Activated T-cell treated with anti-CD3 and anti-CD28 coated beads, Interleukin-2, amount 50 U/mL, for 72 hours (primary cell): Measurements from ENCODE around the gene MAST4. TPM values are rescaled to one million over a fixed set of nuclear protein-coding genes. Genes with fewer than 3 reads are reported as not detected.

ENCODE experiments used
- ATAC-seq, 2 donors: fragments of 150-1000 bp; cut with Tn5 transposase; replicated peaks in 1 of 2; 2 replicates each; pipeline ENCODE4 v1.10.0; 2021; ENCODE audit warnings: moderate library complexity in 2 of 2, mild to moderate bottlenecking in 1 of 2
- DNase-seq, 2 donors: peaks; one replicate each; pipeline ENCODE4 v3.0.0; 2021 to 2022; ENCODE audit warnings: mixed read lengths in 1 of 2
- H3K27ac Mint-ChIP-seq: one replicate; pipeline ENCODE4 v1.8.0; 2022; ENCODE audit warnings: mild to moderate bottlenecking, moderate library complexity, mixed read lengths
- H3K27me3 Mint-ChIP-seq: one replicate; pipeline ENCODE4 v1.8.0; 2022; ENCODE audit warnings: low read depth, mixed read lengths
- H3K36me3 Mint-ChIP-seq, 2 donors: one replicate each; pipeline ENCODE4 v1.8.0; 2022; ENCODE audit warnings: mixed read lengths in 2 of 2, mild to moderate bottlenecking in 1 of 2; ENCODE audit not compliant: insufficient read depth in 2 of 2
- H3K4me1 Mint-ChIP-seq: one replicate; pipeline ENCODE4 v1.8.0; 2022; ENCODE audit warnings: low read depth, mixed read lengths
- H3K4me3 Mint-ChIP-seq, 2 donors: one replicate each; pipeline ENCODE4 v1.8.0; 2022; ENCODE audit warnings: mild to moderate bottlenecking in 2 of 2, mixed read lengths in 2 of 2, moderate library complexity in 2 of 2
- H3K9me3 Mint-ChIP-seq, 2 donors: one replicate each; pipeline ENCODE4 v1.8.0; 2022; ENCODE audit warnings: mixed read lengths in 2 of 2
- total RNA-seq, 2 donors: library from RNA; stranded (reverse); gene quantifications; one replicate each; pipeline ENCODE4 v1.2.3, GENCODE V29; 2022

The MAST4 gene
- total RNA-seq, 2 donors from 2014 or later: 32.9 to 38.3 TPM

DNA sequence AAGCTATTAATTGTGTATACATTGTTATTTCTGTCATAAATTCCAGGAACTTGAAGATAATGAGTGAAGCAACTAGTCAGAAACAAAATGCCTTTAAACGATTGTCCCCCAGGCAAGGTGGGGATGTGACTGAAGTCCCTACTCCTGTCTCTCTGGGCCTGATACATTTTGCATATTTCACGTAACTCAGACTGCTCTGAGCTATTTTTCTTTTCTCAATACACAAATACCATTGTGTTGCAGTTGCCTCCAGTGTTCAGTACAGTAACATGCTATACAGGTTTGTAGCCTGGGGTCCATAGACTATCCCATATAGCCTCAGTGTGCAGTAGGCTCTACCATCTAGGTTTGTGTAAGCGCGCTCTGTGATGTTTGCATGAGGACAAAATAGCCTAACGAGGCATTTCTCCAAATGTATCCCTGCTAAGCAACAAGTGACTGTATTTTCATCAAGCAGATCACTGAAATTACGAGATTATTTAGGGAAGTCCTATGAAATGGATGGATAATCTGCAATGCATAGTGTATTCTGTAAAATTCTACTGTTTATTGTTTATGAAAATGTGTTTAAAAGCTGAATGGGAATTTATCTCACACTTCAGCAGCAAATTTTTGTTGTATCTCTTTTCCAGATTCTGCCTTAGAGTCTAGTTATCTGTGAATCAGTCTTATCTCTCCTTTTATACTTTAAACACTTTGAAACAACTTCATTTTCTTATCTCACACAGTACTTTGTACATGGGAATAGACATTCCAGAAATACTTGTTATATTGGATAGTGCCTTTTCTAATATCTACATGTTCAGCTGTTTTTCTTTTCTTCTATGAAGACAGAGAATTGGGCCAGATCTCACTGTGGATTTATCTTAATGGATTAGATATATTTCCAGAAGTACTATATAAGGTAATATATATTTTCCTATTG is 449.9 kb downstream of the MAST4 start:
- ATAC-seq: no peak
- peaks cover 22% of the 10 kb centered on the region for H3K4me1 Mint-ChIP-seq
- DNase-seq: no peak
- no peak overlapping the region for H3K27ac Mint-ChIP-seq
- H3K9me3 Mint-ChIP-seq: no peaks in the 10 kb centered on the region
- no peak overlapping the region for H3K4me3 Mint-ChIP-seq
- no peaks in the 10 kb centered on the region for H3K36me3 Mint-ChIP-seq
- H3K27me3 Mint-ChIP-seq: no peaks in the 10 kb centered on the region

DNA sequence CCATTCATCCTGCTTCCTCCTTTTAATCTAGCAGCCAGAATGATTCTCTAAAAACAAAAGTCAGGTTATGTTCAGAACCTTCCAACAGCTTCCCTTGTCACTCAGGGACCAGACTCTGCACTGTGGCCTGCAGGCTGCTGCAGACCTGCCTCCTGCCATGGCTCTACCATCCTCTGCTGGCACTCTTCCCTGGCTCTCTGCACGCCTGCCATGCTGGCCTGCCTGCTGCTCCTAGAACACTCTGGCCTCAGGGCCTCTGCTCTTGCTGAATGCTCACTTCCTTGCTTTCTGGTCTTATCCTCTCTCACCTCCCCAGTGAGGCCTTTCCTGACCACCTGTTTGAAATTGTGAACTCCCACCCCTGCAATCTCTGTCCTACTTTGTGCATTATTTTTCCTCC is 451.0 kb downstream of the MAST4 start:
- DNase-seq (no peak), ATAC-seq (no peak)
- peaks cover 22% of the 10 kb centered on the region for H3K4me1 Mint-ChIP-seq
- H3K4me3 Mint-ChIP-seq: no peak overlapping the region
- no peak overlapping the region for H3K27ac Mint-ChIP-seq
- no peaks in the 10 kb centered on the region for H3K9me3 Mint-ChIP-seq
- H3K27me3 Mint-ChIP-seq: no peaks in the 10 kb centered on the region
- H3K36me3 Mint-ChIP-seq: no peaks in the 10 kb centered on the region

DNA sequence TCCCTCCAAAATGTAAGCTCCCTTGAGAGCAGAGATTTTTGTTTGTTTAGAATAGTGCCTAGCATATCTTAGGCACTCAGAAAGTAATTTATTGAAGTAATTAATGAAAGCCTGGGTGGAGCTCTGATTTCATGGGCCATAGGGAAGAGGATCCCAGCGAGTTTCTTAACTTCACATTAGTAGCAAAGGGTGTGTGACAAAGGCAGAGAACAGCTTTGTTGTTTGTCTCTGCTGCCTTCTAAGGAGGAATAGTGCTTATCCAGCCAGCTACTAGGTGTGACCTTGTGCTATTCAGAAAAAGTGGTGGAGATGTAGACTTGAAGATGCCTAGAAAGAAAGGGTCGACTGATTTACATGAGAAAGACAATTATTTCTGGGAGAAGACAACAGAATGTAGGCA is 451.4 kb downstream of the MAST4 start:
- ATAC-seq: no peak
- Mint-ChIP-seq H3K4me1 (peaks cover 22% of the 10 kb centered on the region), H3K36me3 (no peaks in the 10 kb centered on the region)

DNA sequence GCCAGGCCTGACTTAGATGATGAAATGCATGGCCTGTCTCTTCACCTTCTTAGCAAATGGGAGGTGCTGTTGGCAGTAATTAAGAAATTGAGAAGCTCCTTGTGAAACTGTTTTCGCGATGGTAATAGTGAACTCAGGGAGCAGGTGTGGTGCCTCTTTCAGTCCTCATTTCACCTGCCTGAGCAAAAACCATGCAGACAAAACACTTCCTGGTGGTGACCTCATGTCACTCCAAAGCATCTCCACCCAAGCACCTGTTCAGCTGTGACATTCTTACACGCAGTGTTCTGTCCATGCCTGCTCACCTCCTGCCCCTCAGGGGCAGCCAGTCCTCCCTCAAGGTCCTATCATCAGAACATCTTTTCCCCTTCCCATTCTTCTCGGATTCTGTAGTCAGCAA is 453.9 kb downstream of the MAST4 start:
- Mint-ChIP-seq H3K36me3 (peaks cover 0 to 2% of the 10 kb centered on the region in 2 donors), H3K27me3 (no peaks in the 10 kb centered on the region), H3K4me3 (no peak overlapping the region), H3K9me3 (no peaks in the 10 kb centered on the region), H3K27ac (no peak overlapping the region), H3K4me1 (peaks cover 16% of the 10 kb centered on the region)
- DNase-seq (no peak), ATAC-seq (no peak)

More for the DNA sequence above, 451.4 kb downstream of the MAST4 start:
- Mint-ChIP-seq H3K4me3 (no peak overlapping the region), H3K9me3 (no peaks in the 10 kb centered on the region), H3K27me3 (no peaks in the 10 kb centered on the region), H3K27ac (no peak overlapping the region)
- no peak for DNase-seq

DNA sequence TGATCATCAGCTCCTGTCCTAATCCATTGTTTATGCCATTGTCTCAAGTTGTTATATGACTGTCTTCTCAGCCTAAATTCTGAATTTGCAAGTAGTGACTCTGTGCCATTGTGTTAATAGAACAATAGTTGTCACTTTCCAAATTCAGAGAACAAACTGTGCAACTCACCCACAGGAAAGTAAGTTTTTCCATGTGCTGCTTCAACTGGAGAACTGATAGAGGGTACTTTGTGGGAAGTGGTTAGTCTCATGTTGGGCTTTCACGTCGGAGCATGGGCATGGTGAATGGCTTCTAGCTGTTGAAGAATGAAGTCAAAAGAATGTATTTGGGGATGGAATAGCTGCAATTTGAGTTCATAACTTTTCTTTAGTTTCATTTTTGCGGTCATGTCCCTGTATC is 454.4 kb downstream of the MAST4 start:
- Mint-ChIP-seq H3K27ac (no peak overlapping the region), H3K9me3 (no peaks in the 10 kb centered on the region), H3K36me3 (peaks cover 1 to 2% of the 10 kb centered on the region in 2 donors), H3K4me1 (peaks cover 16% of the 10 kb centered on the region), H3K27me3 (no peaks in the 10 kb centered on the region), H3K4me3 (no peak overlapping the region)
- DNase-seq: no peak
- ATAC-seq: no peak

DNA sequence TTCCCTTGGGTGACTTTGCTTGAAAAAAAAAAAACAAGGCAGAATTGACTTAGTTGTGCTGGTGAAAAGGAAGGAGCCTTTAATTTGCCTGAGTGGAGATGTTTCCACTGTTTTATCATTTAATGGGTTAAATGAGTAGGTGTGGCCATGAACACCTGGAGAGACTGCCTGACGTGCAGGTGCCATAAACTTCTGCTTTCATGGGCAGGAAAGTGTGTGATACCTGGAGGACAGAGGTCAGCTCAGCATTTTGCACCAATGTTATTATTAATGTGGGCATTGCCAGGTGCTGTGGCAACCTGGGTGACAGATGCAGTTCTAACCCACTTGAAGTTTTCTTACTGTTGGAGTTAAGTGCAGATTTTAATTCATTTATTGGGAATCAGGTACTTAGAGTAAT is 455.0 kb downstream of the MAST4 start:
- H3K27ac Mint-ChIP-seq: no peak overlapping the region
- no peak overlapping the region for H3K4me3 Mint-ChIP-seq
- ATAC-seq (no peak), DNase-seq (no peak)
- no peaks in the 10 kb centered on the region for H3K9me3 Mint-ChIP-seq
- peaks cover 16% of the 10 kb centered on the region for H3K4me1 Mint-ChIP-seq
- H3K27me3 Mint-ChIP-seq: no peaks in the 10 kb centered on the region
- peaks cover 2% of the 10 kb centered on the region in 2 donors for H3K36me3 Mint-ChIP-seq

DNA sequence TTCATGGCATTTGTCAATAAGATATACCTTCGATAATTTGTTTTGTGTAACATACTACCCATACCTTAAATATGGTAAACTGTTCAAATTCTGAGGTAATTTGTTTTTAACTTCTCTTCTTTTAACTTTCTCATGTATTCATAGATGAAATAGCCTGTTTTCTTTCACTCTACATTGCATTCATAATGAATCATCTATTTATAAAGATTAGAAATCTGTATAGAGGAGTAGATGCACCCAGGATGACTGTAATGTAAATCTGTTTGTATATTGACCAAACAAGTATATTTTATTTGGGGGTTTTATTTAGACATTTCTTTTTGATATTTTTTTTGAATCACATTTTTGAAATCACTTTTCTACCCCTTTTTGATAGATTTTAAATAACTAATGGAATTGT is 455.8 kb downstream of the MAST4 start:
- Mint-ChIP-seq H3K4me1 (peaks cover 16% of the 10 kb centered on the region), H3K36me3 (peaks cover 2% of the 10 kb centered on the region in 2 donors), H3K9me3 (no peaks in the 10 kb centered on the region), H3K4me3 (no peak overlapping the region), H3K27me3 (no peaks in the 10 kb centered on the region), H3K27ac (no peak overlapping the region)
- no peak for ATAC-seq
- no peak for DNase-seq

DNA sequence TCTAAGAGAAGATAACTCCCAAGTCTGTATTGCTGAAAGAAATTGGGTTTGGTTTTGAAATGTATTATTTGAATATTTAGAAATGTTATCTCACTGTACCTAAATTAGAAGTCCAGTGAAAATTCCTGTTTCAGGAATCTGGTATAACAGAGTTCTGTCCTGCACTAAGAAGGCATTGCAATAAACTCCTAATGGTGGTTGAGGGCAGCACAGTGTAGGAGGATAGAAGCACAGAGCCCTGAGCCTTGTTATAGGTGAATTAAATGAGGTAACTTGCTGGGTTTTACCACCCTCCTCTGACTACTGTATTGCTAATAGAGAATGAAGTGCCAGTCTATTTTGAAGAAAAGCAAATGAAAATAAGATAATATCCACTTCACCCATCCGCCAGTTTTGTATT is 457.0 kb downstream of the MAST4 start:
- Mint-ChIP-seq H3K9me3 (no peaks in the 10 kb centered on the region), H3K36me3 (peaks cover 2% of the 10 kb centered on the region in 2 donors), H3K4me1 (peaks cover 16% of the 10 kb centered on the region), H3K27me3 (no peaks in the 10 kb centered on the region), H3K4me3 (no peak overlapping the region), H3K27ac (no peak overlapping the region)
- ATAC-seq: no peak
- no peak for DNase-seq

DNA sequence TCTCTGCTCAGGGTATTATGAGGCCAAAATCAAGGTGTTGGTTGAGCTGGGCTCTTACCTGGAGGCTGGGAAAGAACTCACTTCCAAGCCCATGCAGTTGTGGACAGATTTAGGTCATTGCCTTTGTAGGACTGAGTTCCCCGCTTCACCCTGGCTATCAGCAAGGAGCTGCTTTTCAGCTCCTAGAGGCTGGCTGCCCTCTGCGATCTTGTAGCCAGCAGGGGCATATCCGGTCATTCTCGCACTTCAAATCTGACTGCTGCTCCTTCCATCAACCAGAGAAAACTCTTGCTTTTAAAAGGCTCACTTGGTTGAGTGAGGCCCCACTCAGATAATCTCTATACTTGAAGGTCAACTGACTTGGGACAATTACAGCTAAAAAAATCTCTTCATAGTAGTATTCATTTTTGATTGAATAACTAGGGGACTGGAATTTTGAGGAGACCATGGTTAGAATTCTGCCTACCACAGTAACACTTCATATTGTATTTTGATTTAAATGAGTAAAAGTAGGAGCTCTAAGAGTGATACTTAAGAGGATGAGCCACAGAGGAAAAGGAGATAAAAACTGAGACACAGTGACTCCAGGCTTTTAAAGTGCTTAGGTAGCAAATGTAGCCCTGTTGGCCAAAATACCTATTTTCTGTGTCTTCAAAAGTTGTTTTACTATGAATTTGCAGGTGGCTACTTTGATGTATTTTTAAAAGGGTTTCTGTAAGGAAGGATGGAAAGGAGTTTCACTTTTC is 463.0 kb downstream of the MAST4 start:
- Mint-ChIP-seq H3K27me3 (no peaks in the 10 kb centered on the region), H3K36me3 (peaks cover 7 to 11% of the 10 kb centered on the region in 2 donors), H3K9me3 (peaks cover 0 to 1% of the 10 kb centered on the region in 2 donors), H3K4me1 (peaks cover 8% of the 10 kb centered on the region), H3K4me3 (no peak overlapping the region), H3K27ac (no peak overlapping the region)
- no peak for ATAC-seq
- DNase-seq: no peak

DNA sequence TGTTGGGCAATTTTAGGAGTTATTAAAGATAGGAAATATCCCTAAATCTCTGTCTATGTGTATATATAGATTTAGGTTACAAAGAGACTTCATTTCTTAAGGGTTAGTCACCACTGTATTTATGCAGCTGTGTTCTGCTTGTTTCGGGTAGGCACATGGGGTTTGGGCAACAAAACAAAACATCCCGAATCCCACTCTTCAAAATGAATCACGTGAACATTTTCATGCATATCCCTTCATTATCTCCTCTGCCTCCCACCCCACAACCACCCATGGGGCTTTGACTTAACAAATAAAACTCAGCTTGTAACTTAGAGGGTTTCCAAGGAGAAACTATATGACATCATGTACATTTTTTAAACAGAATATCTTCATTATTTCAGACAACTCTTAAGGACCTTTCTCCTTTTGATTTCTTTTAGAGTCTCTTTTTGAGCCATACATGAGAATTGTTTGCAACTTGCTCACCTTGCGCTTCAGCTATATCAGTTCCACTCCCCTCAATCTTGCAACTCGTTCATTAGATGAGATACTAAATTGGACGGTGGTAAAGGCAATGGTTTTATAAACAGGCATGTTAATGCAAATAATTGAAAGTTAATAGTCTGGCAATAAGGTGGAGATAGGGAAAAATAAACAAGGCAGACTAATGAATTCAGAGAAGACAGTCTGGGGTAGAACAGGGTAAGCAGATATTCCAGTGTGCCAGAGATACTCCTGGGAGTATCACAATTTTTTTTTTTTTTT is 463.7 kb downstream of the MAST4 start:
- peaks cover 0 to 1% of the 10 kb centered on the region in 2 donors for H3K9me3 Mint-ChIP-seq
- H3K27ac Mint-ChIP-seq: no peak overlapping the region
- peaks cover 11% of the 10 kb centered on the region for H3K4me1 Mint-ChIP-seq
- H3K27me3 Mint-ChIP-seq: no peaks in the 10 kb centered on the region
- DNase-seq: no peak
- ATAC-seq: no peak
- peaks cover 7 to 9% of the 10 kb centered on the region in 2 donors for H3K36me3 Mint-ChIP-seq
- no peak overlapping the region for H3K4me3 Mint-ChIP-seq

DNA sequence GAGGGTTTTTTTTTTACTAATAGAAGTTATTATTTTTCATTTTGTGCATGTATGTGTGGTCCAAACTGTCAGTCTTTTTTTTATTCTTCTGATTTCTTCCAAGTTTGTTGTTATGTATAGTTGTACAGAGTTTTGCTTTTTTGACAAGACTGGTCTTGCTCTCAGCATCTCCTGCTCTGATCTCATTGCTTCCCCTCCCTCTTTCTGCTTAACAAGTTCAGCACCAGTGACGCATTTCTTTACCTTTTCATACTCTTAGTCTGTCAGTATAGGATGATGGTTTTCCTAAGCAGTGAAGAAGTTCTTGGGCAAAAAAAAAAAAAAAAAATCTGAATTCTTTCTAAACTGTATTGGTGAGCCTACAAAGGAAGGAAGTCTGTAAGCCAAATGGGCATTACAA is 465.3 kb downstream of the MAST4 start:
- no peak for DNase-seq
- Mint-ChIP-seq H3K36me3 (peaks cover 6 to 12% of the 10 kb centered on the region in 2 donors), H3K9me3 (peaks cover 0 to 1% of the 10 kb centered on the region in 2 donors), H3K4me3 (no peak overlapping the region), H3K27ac (peak overlapping the region; percentile 14), H3K4me1 (peaks cover 23% of the 10 kb centered on the region), H3K27me3 (no peaks in the 10 kb centered on the region)
- no peak for ATAC-seq

DNA sequence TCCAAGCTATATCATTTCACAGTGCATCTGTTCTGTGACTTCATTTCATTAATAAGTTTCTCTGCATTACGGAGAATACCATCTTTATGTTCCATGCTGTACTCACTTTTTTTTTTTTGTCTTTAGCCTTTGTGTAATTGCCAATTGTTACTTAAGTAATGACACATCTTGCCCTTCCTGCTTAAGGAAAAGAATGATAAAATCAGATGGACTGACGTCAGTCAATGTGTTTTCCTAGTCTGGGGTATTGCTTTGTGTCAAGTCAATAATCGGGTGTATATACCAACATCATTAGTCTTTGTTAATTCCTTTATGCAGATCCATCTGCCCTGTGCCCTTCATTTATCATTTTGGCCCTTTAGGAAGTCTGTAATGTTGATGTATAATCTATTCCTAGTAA is 466.9 kb downstream of the MAST4 start:
- no peak for ATAC-seq
- Mint-ChIP-seq H3K4me3 (no peak overlapping the region), H3K36me3 (peaks cover 6 to 14% of the 10 kb centered on the region in 2 donors), H3K9me3 (peaks cover 0 to 1% of the 10 kb centered on the region in 2 donors), H3K27ac (no peak overlapping the region), H3K27me3 (no peaks in the 10 kb centered on the region), H3K4me1 (peaks cover 27% of the 10 kb centered on the region)
- no peak for DNase-seq

DNA sequence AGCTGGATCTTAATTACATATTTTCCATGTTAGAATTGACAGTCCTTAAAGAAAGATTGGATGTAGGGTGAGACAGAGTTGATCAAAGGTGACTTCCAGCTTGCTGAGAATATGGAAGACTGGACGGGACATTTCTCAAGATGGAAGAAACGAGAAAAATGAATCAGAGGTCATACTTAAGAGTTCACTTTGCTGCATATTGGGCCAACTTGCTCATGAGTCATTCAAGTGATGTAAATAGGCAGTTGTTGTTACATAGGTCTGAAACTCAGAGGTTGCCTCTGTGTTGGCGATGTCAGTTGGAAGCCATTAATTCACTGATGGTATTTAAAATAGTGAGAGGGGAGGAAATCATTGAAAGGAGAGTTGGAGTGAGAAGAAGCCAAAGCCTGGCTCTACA is 467.6 kb downstream of the MAST4 start:
- Mint-ChIP-seq H3K4me1 (peaks cover 27% of the 10 kb centered on the region), H3K27ac (no peak overlapping the region), H3K27me3 (no peaks in the 10 kb centered on the region), H3K9me3 (peaks cover 0 to 1% of the 10 kb centered on the region in 2 donors), H3K36me3 (peaks cover 6 to 14% of the 10 kb centered on the region in 2 donors), H3K4me3 (no peak overlapping the region)
- no peak for DNase-seq
- no peak for ATAC-seq
